AG09319 (cell line): ENCODE data around the gene PLXNB3.

Experiments
- DNase-seq: peaks from one replicate; pipeline ENCODE4 v3.0.0-alpha.2; 2010; ENCODE audit warnings: low read depth; ENCODE audit errors: extremely low read depth
- CTCF ChIP-seq: IDR thresholded peaks from 2 replicates; pipeline ENCODE4 v1.5.1; 2011; ENCODE audit warnings: low read depth, mild to moderate bottlenecking, inconsistent platforms, low read length, moderate library complexity

PLXNB3 gene

GRCh38 chrX:153793291-153793690 is 29.2 kb downstream of the PLXNB3 start:
- TF ChIP-seq CTCF: no peak
- no peak for DNase-seq

- peak; percentile 87 for DNase-seq
- no peak; the same call in none of the 2 replicates for TF ChIP-seq CTCF
Measured at GRCh38 chrX:153794018-153794896, 30.2 kb downstream of the PLXNB3 start, which contains the start of the genes IDH3G and SSR4. TSS of gene IDH3G (minus strand) at chrX:153794375. CDS start at chrX:153794326, 49 bp downstream. TSS of gene SSR4 (plus strand) at chrX:153794668. CDS start at chrX:153794688, 20 bp downstream.

GRCh38 chrX:153794897-153795816 is 31.1 kb downstream of the PLXNB3 start:
- TF ChIP-seq CTCF: no peak
- no peak for DNase-seq

GRCh38 chrX:153797415-153798015 is 33.5 kb downstream of the PLXNB3 start:
- no peak for DNase-seq
- no peak for TF ChIP-seq CTCF

- no peak for TF ChIP-seq CTCF
- DNase-seq: no peak
Measured at GRCh38 chrX:153799326-153799725, 35.3 kb downstream of the PLXNB3 start.

- no peak for TF ChIP-seq CTCF
- DNase-seq: no peak
Measured at GRCh38 chrX:153800177-153800722, 36.2 kb downstream of the PLXNB3 start.
